Neural cell (in vitro differentiated cells): ENCODE results near the gene LRRC56. TPM values are rescaled to one million over a fixed set of nuclear protein-coding genes. Genes with fewer than 3 reads are reported as not detected.

Source experiments
- H2AFZ ChIP-seq: fragments of 200-600, 300-800 bp; sonication (generic), shearing (Covaris generic); 2 replicates; pipeline ENCODE4 v1.6.0; 2014; ENCODE audit warnings: low read depth, mild to moderate bottlenecking, antibody characterized with exemption, low read length, moderate library complexity
- H3F3A ChIP-seq: fragments of 200-600 bp; shearing (Covaris generic); 2 replicates; pipeline ENCODE4 v1.6.1; 2016; ENCODE audit warnings: mild to moderate bottlenecking, moderate library complexity, mixed read lengths, antibody characterized with exemption, low read length; ENCODE audit not compliant: insufficient read depth, poor library complexity, severe bottlenecking
- H3K27ac ChIP-seq: fragments of 200-600, 300-800 bp; sonication (generic), shearing (Covaris generic); 2 replicates; pipeline ENCODE4 v1.5.1; 2014; ENCODE audit warnings: mild to moderate bottlenecking, low read length, moderate library complexity
- H3K27me3 ChIP-seq: fragments of 300-800, 200-600 bp; sonication (generic), shearing (Covaris generic); 2 replicates; pipeline ENCODE4 v1.6.0; 2014; ENCODE audit warnings: mild to moderate bottlenecking, low read depth, low read length, moderate library complexity; ENCODE audit not compliant: insufficient read depth
- H3K36me3 ChIP-seq: fragments of 300-800, 200-600 bp; sonication (generic), shearing (Covaris generic); 2 replicates; pipeline ENCODE4 v1.5.1; 2014; ENCODE audit warnings: mild to moderate bottlenecking, antibody characterized with exemption, low read length, moderate library complexity; ENCODE audit not compliant: insufficient read depth
- H3K4me2 ChIP-seq: fragments of 300-800, 200-600 bp; sonication (generic), shearing (Covaris generic); 2 replicates; pipeline ENCODE4 v1.6.0; 2014; ENCODE audit warnings: mild to moderate bottlenecking, low read length
- H3K4me3 ChIP-seq: fragments of 300-800, 200-600 bp; sonication (generic), shearing (Covaris generic); 2 replicates; pipeline ENCODE4 v1.5.1; 2014; ENCODE audit warnings: mild to moderate bottlenecking, low read length, moderate library complexity
- H3K79me2 ChIP-seq: fragments of 200-600 bp; shearing (Covaris generic); replicated peaks from 2 replicates; pipeline ENCODE4 v1.6.0; 2014; ENCODE audit warnings: mild to moderate bottlenecking, low read length, moderate library complexity; ENCODE audit not compliant: insufficient read depth
- H3K9ac ChIP-seq: fragments of 300-800, 200-600 bp; sonication (generic), shearing (Covaris generic); 2 replicates; pipeline ENCODE4 v1.6.1; 2016; ENCODE audit warnings: mild to moderate bottlenecking, low read length, mixed read lengths
- H3K9me2 ChIP-seq: fragments of 200-600 bp; shearing (Covaris generic); 2 replicates; pipeline ENCODE4 v1.6.1; 2016; ENCODE audit warnings: mild to moderate bottlenecking, low read length, mixed read lengths; ENCODE audit not compliant: insufficient read depth
- H3K9me3 ChIP-seq: fragments of 200-600, 300-800 bp; sonication (generic), shearing (Covaris generic); 2 replicates; pipeline ENCODE4 v1.6.1; 2016; ENCODE audit warnings: mild to moderate bottlenecking, mixed run types, low read length, moderate library complexity, mixed read lengths
- H4K20me1 ChIP-seq: fragments of 200-600 bp; shearing (Covaris generic); 2 replicates; pipeline ENCODE4 v1.6.1; 2016; ENCODE audit warnings: mild to moderate bottlenecking, mixed run types; ENCODE audit not compliant: insufficient read depth
- EP300 ChIP-seq: fragments of 450-650 bp; conservative IDR thresholded peaks from 2 replicates; pipeline ENCODE4 v1.6.1; 2014; ENCODE audit warnings: antibody characterized with exemption, mild to moderate bottlenecking, moderate library complexity; ENCODE audit not compliant: poor library complexity, severe bottlenecking
- EZH2 ChIP-seq: fragments of 200-600, 300-800 bp; shearing (Covaris generic), sonication (generic); IDR thresholded peaks from 2 replicates; pipeline ENCODE4 v1.6.1; 2014; ENCODE audit warnings: antibody characterized with exemption, low read length, borderline replicate concordance, mild to moderate bottlenecking; ENCODE audit not compliant: insufficient read depth, poor library complexity, severe bottlenecking
- MXI1 ChIP-seq: fragments of 450-650 bp; conservative IDR thresholded peaks from 2 replicates; pipeline ENCODE4 v1.6.1; 2014; ENCODE audit warnings: antibody characterized with exemption, mild to moderate bottlenecking; ENCODE audit not compliant: poor library complexity, severe bottlenecking
- POLR2AphosphoS5 ChIP-seq: IDR thresholded peaks from 2 replicates; pipeline ENCODE4 v1.6.1; 2012
- RAD21 ChIP-seq: fragments of 450-650 bp; conservative IDR thresholded peaks from 2 replicates; pipeline ENCODE4 v1.6.1; 2014; ENCODE audit warnings: antibody characterized with exemption, mild to moderate bottlenecking, moderate library complexity
- SMC3 ChIP-seq: fragments of 450-650 bp; conservative IDR thresholded peaks from 2 replicates; pipeline ENCODE4 v1.6.1; 2014; ENCODE audit warnings: antibody characterized with exemption, mild to moderate bottlenecking, moderate library complexity; ENCODE audit not compliant: poor library complexity
- TAF1 ChIP-seq: IDR thresholded peaks from 2 replicates; pipeline ENCODE4 v1.6.1; 2012; ENCODE audit warnings: low read depth
- polyA plus RNA-seq: library from polyadenylated mRNA; depleted of rRNA; stranded (reverse); fragments of >200 nt; gene quantifications from 2 replicates; pipeline ENCODE4 v1.2.3, GENCODE V29; 2014
- small RNA-seq, 3 experiments: library from RNA; depleted of rRNA; stranded (forward); fragments of <200 nt; gene quantifications; one replicate each; pipeline ENCODE3, GENCODE V24; 2012
- TF ChIP-seq, protein P1 (sequence below): fragments of 450-650 bp; IDR thresholded peaks from 2 replicates; pipeline ENCODE4 v1.5.1; 2014; ENCODE audit warnings: antibody characterized with exemption, mild to moderate bottlenecking, moderate library complexity; ENCODE audit not compliant: poor library complexity, severe bottlenecking
- TF ChIP-seq, protein P2 (sequence below): IDR thresholded peaks from 2 replicates; pipeline ENCODE4 v1.6.1; 2012; ENCODE audit warnings: borderline replicate concordance

LRRC56 gene
- polyA plus RNA-seq, 1 donor from 2014 or later: 0.76 TPM

DNA sequence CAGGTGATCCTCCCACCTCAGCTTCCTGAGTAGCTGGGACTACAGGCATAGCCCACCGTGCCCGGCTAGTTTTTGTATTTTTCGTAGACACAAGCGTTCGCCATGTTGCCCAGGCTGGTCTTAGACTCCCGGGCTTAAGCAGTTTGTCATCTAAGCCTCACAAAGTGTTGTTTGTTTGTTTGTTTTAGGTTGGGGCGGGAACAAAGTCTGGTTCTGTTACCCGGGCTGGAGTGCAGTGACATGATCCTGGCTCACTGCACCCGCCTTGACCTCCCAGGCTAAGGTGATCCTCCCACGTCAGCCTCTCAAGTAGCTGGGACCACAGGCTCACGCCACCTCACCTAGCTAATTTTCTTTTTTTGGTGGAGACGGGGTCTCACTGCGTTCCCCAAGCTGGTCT lies 65.8 kb downstream of the LRRC56 start:
- no peak overlapping the region for H3K27ac ChIP-seq
- H3K4me2 ChIP-seq: no peak overlapping the region
- no peaks in the 10 kb centered on the region for H3K9me2 ChIP-seq
- no peaks in the 10 kb centered on the region for H4K20me1 ChIP-seq
- H3K36me3 ChIP-seq: no peaks in the 10 kb centered on the region
- H3F3A ChIP-seq: no peaks in the 10 kb centered on the region
- no peaks in the 10 kb centered on the region for H3K27me3 ChIP-seq
- no peak overlapping the region for H3K9ac ChIP-seq
- no peaks in the 10 kb centered on the region for H3K79me2 ChIP-seq
- no peak overlapping the region for H3K4me3 ChIP-seq
- no peak for TF ChIP-seq MXI1
- TF ChIP-seq RAD21: no peak
- no peak for TF ChIP-seq TAF1
- TF ChIP-seq POLR2AphosphoS5: no peak
- no peak for TF ChIP-seq EZH2
- TF ChIP-seq EP300: no peak
- TF ChIP-seq, protein P1, sequence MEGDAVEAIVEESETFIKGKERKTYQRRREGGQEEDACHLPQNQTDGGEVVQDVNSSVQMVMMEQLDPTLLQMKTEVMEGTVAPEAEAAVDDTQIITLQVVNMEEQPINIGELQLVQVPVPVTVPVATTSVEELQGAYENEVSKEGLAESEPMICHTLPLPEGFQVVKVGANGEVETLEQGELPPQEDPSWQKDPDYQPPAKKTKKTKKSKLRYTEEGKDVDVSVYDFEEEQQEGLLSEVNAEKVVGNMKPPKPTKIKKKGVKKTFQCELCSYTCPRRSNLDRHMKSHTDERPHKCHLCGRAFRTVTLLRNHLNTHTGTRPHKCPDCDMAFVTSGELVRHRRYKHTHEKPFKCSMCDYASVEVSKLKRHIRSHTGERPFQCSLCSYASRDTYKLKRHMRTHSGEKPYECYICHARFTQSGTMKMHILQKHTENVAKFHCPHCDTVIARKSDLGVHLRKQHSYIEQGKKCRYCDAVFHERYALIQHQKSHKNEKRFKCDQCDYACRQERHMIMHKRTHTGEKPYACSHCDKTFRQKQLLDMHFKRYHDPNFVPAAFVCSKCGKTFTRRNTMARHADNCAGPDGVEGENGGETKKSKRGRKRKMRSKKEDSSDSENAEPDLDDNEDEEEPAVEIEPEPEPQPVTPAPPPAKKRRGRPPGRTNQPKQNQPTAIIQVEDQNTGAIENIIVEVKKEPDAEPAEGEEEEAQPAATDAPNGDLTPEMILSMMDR: no peak
- TF ChIP-seq, protein P2, sequence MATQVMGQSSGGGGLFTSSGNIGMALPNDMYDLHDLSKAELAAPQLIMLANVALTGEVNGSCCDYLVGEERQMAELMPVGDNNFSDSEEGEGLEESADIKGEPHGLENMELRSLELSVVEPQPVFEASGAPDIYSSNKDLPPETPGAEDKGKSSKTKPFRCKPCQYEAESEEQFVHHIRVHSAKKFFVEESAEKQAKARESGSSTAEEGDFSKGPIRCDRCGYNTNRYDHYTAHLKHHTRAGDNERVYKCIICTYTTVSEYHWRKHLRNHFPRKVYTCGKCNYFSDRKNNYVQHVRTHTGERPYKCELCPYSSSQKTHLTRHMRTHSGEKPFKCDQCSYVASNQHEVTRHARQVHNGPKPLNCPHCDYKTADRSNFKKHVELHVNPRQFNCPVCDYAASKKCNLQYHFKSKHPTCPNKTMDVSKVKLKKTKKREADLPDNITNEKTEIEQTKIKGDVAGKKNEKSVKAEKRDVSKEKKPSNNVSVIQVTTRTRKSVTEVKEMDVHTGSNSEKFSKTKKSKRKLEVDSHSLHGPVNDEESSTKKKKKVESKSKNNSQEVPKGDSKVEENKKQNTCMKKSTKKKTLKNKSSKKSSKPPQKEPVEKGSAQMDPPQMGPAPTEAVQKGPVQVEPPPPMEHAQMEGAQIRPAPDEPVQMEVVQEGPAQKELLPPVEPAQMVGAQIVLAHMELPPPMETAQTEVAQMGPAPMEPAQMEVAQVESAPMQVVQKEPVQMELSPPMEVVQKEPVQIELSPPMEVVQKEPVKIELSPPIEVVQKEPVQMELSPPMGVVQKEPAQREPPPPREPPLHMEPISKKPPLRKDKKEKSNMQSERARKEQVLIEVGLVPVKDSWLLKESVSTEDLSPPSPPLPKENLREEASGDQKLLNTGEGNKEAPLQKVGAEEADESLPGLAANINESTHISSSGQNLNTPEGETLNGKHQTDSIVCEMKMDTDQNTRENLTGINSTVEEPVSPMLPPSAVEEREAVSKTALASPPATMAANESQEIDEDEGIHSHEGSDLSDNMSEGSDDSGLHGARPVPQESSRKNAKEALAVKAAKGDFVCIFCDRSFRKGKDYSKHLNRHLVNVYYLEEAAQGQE: no peak
- TF ChIP-seq SMC3: no peak
- H3K9me3 ChIP-seq: no peaks in the 10 kb centered on the region
- H2AFZ ChIP-seq: no peak overlapping the region

Small RNAs within 50 kb of the gene (small RNA-seq; reads per million reads assigned to genes)
- gene MIR210: 184 to 435 (median 219) reads per million in 3 experiments

Other genes with a start within 250 kb of the LRRC56 start
- 2.1 and 6.0 TPM in 2 replicates for gene PGGHG, start 248.4 kb upstream of the LRRC56 start, polyA plus RNA-seq
- gene IFITM5, start 238.0 kb upstream of the LRRC56 start, polyA plus RNA-seq: not detected in 2 replicates
- gene IFITM2, start 229.7 kb upstream of the LRRC56 start, polyA plus RNA-seq: 2.3 TPM in 1 of 2 replicates, not detected in the other
- 0.35 TPM in 1 of 2 replicates, not detected in the other for gene IFITM1, start 223.5 kb upstream of the LRRC56 start, polyA plus RNA-seq
- gene IFITM3, start 216.7 kb upstream of the LRRC56 start, polyA plus RNA-seq: not detected in 2 replicates
- 440 and 478 TPM in 2 replicates for gene B4GALNT4, start 168.0 kb upstream of the LRRC56 start, polyA plus RNA-seq
- not detected in 2 replicates for gene PKP3, start 143.3 kb upstream of the LRRC56 start, polyA plus RNA-seq
- 1.6 and 5.6 TPM in 2 replicates for gene SIGIRR, start 122.5 kb upstream of the LRRC56 start, polyA plus RNA-seq
- gene ANO9, start 95.5 kb upstream of the LRRC56 start, polyA plus RNA-seq: not detected in 2 replicates
- 39.1 and 54.3 TPM in 2 replicates for gene PTDSS2, start 87.2 kb upstream of the LRRC56 start, polyA plus RNA-seq
- 71.8 and 82.4 TPM in 2 replicates for gene RNH1, start 30.3 kb upstream of the LRRC56 start, polyA plus RNA-seq
- gene HRAS, start 2.0 kb upstream of the LRRC56 start, polyA plus RNA-seq: 119 and 120 TPM in 2 replicates
- gene LMNTD2, start 23.2 kb downstream of the LRRC56 start, polyA plus RNA-seq: 0.61 and 3.0 TPM in 2 replicates
- gene RASSF7, start 23.4 kb downstream of the LRRC56 start, polyA plus RNA-seq: 37.1 and 51.5 TPM in 2 replicates
- 8.5 and 12.1 TPM in 2 replicates for gene PHRF1, start 38.9 kb downstream of the LRRC56 start, polyA plus RNA-seq
- gene IRF7, start 78.4 kb downstream of the LRRC56 start, polyA plus RNA-seq: 1.1 and 4.6 TPM in 2 replicates
- gene CDHR5, start 87.4 kb downstream of the LRRC56 start, polyA plus RNA-seq: not detected in 2 replicates
- not detected in 2 replicates for gene SCT, start 89.7 kb downstream of the LRRC56 start, polyA plus RNA-seq
- 0.86 TPM in 1 of 2 replicates, not detected in the other for gene DRD4, start 99.7 kb downstream of the LRRC56 start, polyA plus RNA-seq
- 87.6 and 94.9 TPM in 2 replicates for gene DEAF1, start 157.7 kb downstream of the LRRC56 start, polyA plus RNA-seq
- 23.1 and 30.9 TPM in 2 replicates for gene TMEM80, start 158.3 kb downstream of the LRRC56 start, polyA plus RNA-seq
- gene EPS8L2, start 168.7 kb downstream of the LRRC56 start, polyA plus RNA-seq: 3.5 and 7.5 TPM in 2 replicates
- 156 and 158 TPM in 2 replicates for gene TALDO1, start 209.9 kb downstream of the LRRC56 start, polyA plus RNA-seq
- gene GATD1, start 240.0 kb downstream of the LRRC56 start, polyA plus RNA-seq: 131 and 146 TPM in 2 replicates